ENCODE data around the gene PDC.
"Not testable (repeated sequence)": the region's sequence is repeated elsewhere in the genome, so short reads cannot be mapped to it uniquely, and the experiment has no call there.

Gene PDC

GRCh38 chr1:186403632-186404031 lies 57.3 kb downstream of the PDC start:
- DNase-seq = no peak

- DNase-seq = not testable (repeated sequence)
Observed at GRCh38 chr1:186401446-186401845, 59.5 kb downstream of the PDC start.
